GM20000 (cell line): Measurements from ENCODE around the gene CTDSPL.

Experiments used
- DNase-seq: peaks from one replicate; pipeline ENCODE4 v3.0.0; 2012; ENCODE audit warnings: low spot score
- TF ChIP-seq, protein P1 (sequence below): IDR thresholded peaks from 2 replicates; pipeline ENCODE4 v1.5.1; 2012; ENCODE audit warnings: mild to moderate bottlenecking, control low read depth; ENCODE audit errors: extremely low read depth, missing control alignments

Gene CTDSPL

DNA sequence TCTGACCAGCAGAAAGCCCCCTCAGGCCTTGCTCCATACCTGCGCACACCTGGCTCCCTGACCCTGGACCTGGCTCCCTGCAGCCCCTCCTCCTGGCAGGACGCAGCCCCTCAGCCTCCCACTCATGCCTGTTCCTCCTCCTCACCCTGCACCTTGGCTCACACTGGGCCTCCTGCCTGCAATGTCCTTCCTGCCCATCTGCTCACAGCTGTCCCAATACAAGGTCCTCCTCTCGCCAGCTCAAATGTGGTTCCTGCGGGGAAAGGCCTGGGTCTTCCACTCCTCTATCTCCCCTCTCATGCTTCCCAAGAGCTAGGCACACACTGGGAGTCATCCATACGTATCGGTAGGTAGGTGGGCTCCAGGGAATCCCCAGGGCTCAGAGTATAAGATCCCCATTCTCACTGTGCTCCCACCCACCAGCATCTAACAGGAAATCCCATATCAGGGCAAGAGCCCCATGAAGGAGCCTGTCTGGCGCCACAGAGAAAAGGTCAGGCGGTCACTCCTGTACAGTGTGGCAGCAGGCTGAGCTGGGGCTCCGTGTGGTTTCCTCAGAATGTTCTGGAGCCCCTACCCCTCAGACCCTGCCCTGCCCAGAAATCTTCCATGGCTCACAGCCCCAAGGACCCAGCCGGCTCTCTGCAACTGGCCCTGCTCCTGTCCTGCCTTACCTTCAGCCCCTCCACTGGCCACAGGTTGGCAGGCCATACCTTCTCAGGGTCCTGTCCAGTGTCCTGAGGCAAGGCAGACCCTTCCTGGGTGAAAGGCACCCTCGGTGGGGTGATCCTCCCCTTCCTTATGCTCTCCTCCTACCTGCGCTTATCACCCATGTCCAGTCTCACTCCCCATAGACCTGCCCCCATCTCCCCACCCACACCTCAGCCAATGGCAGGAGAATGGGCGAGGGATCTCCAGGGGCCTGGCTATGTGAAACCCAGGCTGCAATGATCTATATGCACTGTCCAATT lies 156.9 kb downstream of the CTDSPL start:
- no peak for DNase-seq
- TF ChIP-seq, protein P1, sequence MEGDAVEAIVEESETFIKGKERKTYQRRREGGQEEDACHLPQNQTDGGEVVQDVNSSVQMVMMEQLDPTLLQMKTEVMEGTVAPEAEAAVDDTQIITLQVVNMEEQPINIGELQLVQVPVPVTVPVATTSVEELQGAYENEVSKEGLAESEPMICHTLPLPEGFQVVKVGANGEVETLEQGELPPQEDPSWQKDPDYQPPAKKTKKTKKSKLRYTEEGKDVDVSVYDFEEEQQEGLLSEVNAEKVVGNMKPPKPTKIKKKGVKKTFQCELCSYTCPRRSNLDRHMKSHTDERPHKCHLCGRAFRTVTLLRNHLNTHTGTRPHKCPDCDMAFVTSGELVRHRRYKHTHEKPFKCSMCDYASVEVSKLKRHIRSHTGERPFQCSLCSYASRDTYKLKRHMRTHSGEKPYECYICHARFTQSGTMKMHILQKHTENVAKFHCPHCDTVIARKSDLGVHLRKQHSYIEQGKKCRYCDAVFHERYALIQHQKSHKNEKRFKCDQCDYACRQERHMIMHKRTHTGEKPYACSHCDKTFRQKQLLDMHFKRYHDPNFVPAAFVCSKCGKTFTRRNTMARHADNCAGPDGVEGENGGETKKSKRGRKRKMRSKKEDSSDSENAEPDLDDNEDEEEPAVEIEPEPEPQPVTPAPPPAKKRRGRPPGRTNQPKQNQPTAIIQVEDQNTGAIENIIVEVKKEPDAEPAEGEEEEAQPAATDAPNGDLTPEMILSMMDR = no peak

GRCh38 chr3:38019658-38020341 lies 158.1 kb downstream of the CTDSPL start:
- TF ChIP-seq, protein P1 = no peak
- DNase-seq = no peak

DNA sequence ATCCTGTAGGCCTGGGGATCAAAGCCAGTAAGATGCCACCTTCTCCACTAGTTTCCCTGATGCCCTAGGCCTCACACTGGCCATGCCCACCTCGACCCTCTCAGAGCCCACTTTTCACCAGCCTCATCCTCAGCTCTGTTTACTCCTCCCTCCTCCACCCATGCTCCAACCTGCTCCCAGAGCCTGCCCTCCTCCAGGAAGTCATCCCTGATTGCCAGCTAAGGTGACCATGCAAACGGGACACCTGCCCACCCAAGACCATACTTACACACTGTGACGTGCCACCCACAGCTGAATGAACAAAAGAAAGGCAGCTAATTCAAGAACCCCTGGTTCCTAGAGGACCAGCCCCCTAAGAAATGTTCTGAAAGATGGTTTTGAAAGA lies 158.7 kb downstream of the CTDSPL start:
- DNase-seq = no peak
- TF ChIP-seq, protein P1 = no peak

DNA sequence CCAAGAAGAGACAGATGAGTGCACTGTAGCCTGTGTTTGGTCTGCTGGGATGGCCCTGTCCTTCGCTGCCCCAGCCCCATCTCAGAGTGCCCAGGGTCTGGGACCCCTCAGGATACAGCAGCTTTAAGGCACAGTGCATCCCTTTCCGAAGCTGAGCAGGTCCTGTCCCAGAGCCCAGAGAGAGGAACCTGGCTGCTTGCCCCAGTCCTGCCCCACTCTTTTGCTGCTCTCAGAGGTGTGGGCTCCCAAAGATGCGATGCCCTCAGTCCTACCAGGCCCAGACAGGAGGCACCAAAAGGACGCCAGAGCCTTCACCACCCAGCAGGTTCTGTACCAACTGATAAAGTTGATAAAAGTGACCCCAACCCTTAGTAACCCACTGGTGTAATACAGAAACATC lies 159.5 kb downstream of the CTDSPL start:
- TF ChIP-seq, protein P1 = no peak
- no peak for DNase-seq

- TF ChIP-seq, protein P1 = no peak
- DNase-seq = no peak
Observed at GRCh38 chr3:38022301-38022700, 160.6 kb downstream of the CTDSPL start.

GRCh38 chr3:38022896-38023709 lies 161.4 kb downstream of the CTDSPL start:
- no peak for DNase-seq
- TF ChIP-seq, protein P1 = no peak

- TF ChIP-seq, protein P1 = no peak
- DNase-seq = no peak
Observed at GRCh38 chr3:38026856-38027255, 165.2 kb downstream of the CTDSPL start.
